K562 (cell line): ENCODE measurements around the gene C1orf167. TPM values are rescaled to one million over a fixed set of nuclear protein-coding genes. Genes with fewer than 3 reads are reported as not detected.

ENCODE experiments used
- ARID1B ChIP-seq: fragments of 450-650 bp; IDR thresholded peaks from 2 replicates; pipeline ENCODE4 v1.6.1; 2016; ENCODE audit warnings: antibody characterized with exemption, mild to moderate bottlenecking, inconsistent platforms
- ASH1L ChIP-seq: fragments of 450-650 bp; IDR thresholded peaks from 2 replicates; pipeline ENCODE4 v1.6.1; 2018; ENCODE audit warnings: borderline replicate concordance, mild to moderate bottlenecking, low read depth; ENCODE audit not compliant: partially characterized antibody
- BMI1 ChIP-seq: fragments of 150-350 bp; IDR thresholded peaks from 2 replicates; pipeline ENCODE4 v1.6.1; 2014; ENCODE audit warnings: low read length
- EWSR1 ChIP-seq: fragments of 450-650 bp; IDR thresholded peaks from 2 replicates; pipeline ENCODE4 v1.6.1; 2018; ENCODE audit warnings: borderline replicate concordance, mild to moderate bottlenecking, low read depth, moderate library complexity; ENCODE audit not compliant: partially characterized antibody
- FOXA3 ChIP-seq, 2 experiments: fragments of 450-650 bp in 1 of 2; sonication (generic) in 1 of 2; formaldehyde crosslinking; IDR thresholded peaks in 1 of 2; conservative IDR thresholded peaks in 1 of 2; 2 replicates each; pipeline versions ENCODE4 v1.4.0 to v1.8.0; 2020 to 2022; ENCODE audit warnings: mild to moderate bottlenecking in 2 of 2, missing genetic modification reagents in 1 of 2
- GTF2F1 ChIP-seq: IDR thresholded peaks from 2 replicates; pipeline ENCODE4 v1.6.1; 2011; ENCODE audit warnings: low read depth, low read length, improper control_type of control experiment
- MAFF ChIP-seq: IDR thresholded peaks from 2 replicates; pipeline ENCODE4 v1.6.1; 2012; ENCODE audit warnings: low read length, improper control_type of control experiment
- MEF2D ChIP-seq: conservative IDR thresholded peaks from 2 replicates; pipeline ENCODE4 v1.6.1; 2016; ENCODE audit warnings: low read depth, missing genetic modification characterization, missing compliant biosample characterization
- MTA3 ChIP-seq: fragments of 450-650 bp; formaldehyde crosslinking; IDR thresholded peaks from 2 replicates; pipeline ENCODE4 v1.6.1; 2017; ENCODE audit warnings: mild to moderate bottlenecking, borderline replicate concordance
- MXI1 ChIP-seq: IDR thresholded peaks from 2 replicates; pipeline ENCODE4 v1.6.1; 2011; ENCODE audit warnings: low read depth, mild to moderate bottlenecking, improper control_type of control experiment, low read length
- NCOR1 ChIP-seq: fragments of 450-650 bp; IDR thresholded peaks from 2 replicates; pipeline ENCODE4 v1.6.1; 2016; ENCODE audit warnings: mild to moderate bottlenecking, moderate library complexity
- PHB ChIP-seq: fragments of 250-450 bp; sonication (Bioruptor Pico); IDR thresholded peaks from 2 replicates; pipeline ENCODE4 v1.5.0; 2021
- PHF8 ChIP-seq: fragments of 200-600 bp; sonication (generic); IDR thresholded peaks from 2 replicates; pipeline ENCODE4 v1.6.1; 2012; ENCODE audit warnings: mixed run types, mild to moderate bottlenecking, inconsistent platforms, low read length, moderate library complexity, borderline replicate concordance
- SETDB1 ChIP-seq: IDR thresholded peaks from one replicate; pipeline ENCODE4 v1.6.1; 2012; ENCODE audit warnings: low read length, control low read depth, inconsistent platforms
- ZNF668 ChIP-seq: fragments of 250-450 bp; sonication (Bioruptor Pico); IDR thresholded peaks from 2 replicates; pipeline ENCODE4 v1.8.0; 2022; ENCODE audit warnings: mild to moderate bottlenecking, inconsistent platforms
- ZNF830 ChIP-seq: fragments of 250-450 bp; sonication (Bioruptor Pico); IDR thresholded peaks from 2 replicates; pipeline ENCODE4 v1.5.0; 2021; ENCODE audit warnings: mild to moderate bottlenecking
- polyA plus RNA-seq, 8 experiments: library from polyadenylated mRNA; depleted of rRNA in 4 of 8; stranded (reverse) in 5 of 8; unstranded in 3 of 8; fragments of >200 nt; fragmentation: Nextera tagmentation in 2 of 8; fragmentation: Illumina TruSeq in 1 of 8; extraction: Ambion mirVana in 2 of 8; extraction: Trizol in 1 of 8; gene quantifications; 2 replicates each; pipeline versions ENCODE4 v1.2.1 to v1.2.3, GENCODE V29; 2011 to 2014; ENCODE audit warnings: inconsistent platforms in 1 of 8, missing spikeins in 1 of 8
- total RNA-seq, 7 experiments: library from RNA; depleted of rRNA in 6 of 7; stranded (reverse); fragments of >200 nt in 6 of 7; fragmentation: Illumina TruSeq in 2 of 7; extraction: Trizol in 2 of 7; gene quantifications; 2 replicates each; pipeline versions ENCODE4 v1.2.1 to v1.2.3, GENCODE V29; 2011 to 2021; ENCODE audit warnings: low replicate concordance in 1 of 7
- TF ChIP-seq, protein P1 (sequence below): fragments of 250-450 bp; sonication (Bioruptor Pico); IDR thresholded peaks from 2 replicates; pipeline ENCODE4 v1.8.0; 2021; ENCODE audit warnings: moderate library complexity, mild to moderate bottlenecking, inconsistent platforms
- TF ChIP-seq, protein P2 (sequence below): fragments of 450-650 bp; IDR thresholded peaks from 2 replicates; pipeline ENCODE4 v1.6.1; 2016; ENCODE audit warnings: antibody characterized with exemption
- TF ChIP-seq, protein P3 (sequence below): fragments of 250-450 bp; sonication (Bioruptor Pico); IDR thresholded peaks from 2 replicates; pipeline ENCODE4 v1.5.0; 2021
- TF ChIP-seq, protein P4 (sequence below): IDR thresholded peaks from 3 replicates; pipeline ENCODE4 v1.6.1; 2011; ENCODE audit warnings: borderline replicate concordance, mild to moderate bottlenecking; ENCODE audit not compliant: insufficient read length, insufficient read depth
- TF ChIP-seq, protein P5 (sequence below): sonication (generic); formaldehyde crosslinking; IDR thresholded peaks from 2 replicates; pipeline ENCODE4 v1.9.0; 2022; ENCODE audit warnings: mild to moderate bottlenecking, missing genetic modification reagents

C1orf167 gene
- total and polyA plus RNA-seq, 9 of the 15 experiments (the other 6 are each of a cell fraction or from before 2014, with no cell fraction given) = 0.22 to 0.86 (median 0.31) TPM; not detected in 2

DNA sequence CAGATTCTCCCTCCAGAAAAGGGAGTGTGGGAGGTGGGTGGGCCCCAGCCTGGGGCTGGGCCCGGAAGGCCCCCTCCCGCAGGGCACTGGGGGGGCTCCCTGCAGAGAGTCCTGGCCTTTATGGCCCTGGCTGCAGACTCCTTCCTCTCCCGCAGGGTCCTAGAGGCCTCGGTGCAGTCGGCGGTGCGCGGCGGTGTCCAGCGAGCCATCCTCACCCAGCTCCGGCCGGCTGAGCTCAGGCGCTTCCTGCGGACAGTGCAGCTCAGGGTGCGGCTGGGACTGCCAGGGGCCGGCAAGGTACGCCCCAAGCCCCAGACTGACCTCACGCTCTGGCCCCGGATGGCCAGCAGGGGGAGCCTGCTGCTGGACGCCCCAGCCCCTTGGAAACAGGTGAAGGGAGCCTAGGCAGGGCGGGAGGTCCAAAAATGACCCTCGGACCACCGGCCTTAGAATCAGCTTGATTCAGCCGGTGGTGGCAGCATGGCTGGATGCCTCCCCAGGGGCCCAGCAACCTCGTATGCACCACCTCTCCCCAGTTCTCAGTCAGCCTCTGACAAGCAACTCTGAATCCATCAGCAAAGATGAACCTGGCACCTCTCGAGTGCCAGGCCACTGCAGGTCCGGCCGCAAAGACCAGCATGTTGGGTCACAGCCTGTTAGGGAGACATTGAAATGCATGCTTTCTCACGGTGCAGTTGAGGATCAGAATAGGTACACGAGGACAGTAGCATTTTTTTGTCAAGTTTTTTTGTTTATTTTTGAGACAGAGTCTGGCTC is 23.2 kb downstream of the C1orf167 start (continued):
- TF ChIP-seq, protein P1, sequence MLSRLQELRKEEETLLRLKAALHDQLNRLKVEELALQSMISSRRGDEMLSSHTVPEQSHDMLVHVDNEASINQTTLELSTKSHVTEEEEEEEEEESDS (CRISPR knock-in tag) = no peak
- no peak for TF ChIP-seq MAFF
- TF ChIP-seq, protein P2, sequence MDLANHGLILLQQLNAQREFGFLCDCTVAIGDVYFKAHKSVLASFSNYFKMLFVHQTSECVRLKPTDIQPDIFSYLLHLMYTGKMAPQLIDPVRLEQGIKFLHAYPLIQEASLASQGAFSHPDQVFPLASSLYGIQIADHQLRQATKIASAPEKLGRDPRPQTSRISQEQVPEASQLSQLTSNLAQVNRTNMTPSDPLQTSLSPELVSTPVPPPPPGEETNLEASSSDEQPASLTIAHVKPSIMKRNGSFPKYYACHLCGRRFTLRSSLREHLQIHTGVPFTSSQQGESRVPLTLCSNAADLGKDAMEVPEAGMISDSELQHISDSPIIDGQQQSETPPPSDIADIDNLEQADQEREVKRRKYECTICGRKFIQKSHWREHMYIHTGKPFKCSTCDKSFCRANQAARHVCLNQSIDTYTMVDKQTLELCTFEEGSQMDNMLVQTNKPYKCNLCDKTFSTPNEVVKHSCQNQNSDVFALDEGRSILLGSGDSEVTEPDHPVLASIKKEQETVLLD = no peak; the same call in 1 of the 2 replicates
- no peak for TF ChIP-seq SETDB1
- TF ChIP-seq GTF2F1 = 0 out of 2 replicates have a peak, but pooled peaks have one; percentile 48
- no peak for TF ChIP-seq EWSR1
- TF ChIP-seq, protein P3, sequence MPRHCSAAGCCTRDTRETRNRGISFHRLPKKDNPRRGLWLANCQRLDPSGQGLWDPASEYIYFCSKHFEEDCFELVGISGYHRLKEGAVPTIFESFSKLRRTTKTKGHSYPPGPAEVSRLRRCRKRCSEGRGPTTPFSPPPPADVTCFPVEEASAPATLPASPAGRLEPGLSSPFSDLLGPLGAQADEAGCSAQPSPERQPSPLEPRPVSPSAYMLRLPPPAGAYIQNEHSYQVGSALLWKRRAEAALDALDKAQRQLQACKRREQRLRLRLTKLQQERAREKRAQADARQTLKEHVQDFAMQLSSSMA (CRISPR knock-in tag) = 0 out of 2 replicates have a peak, but pooled peaks have one; percentile 29
- TF ChIP-seq ZNF668 (CRISPR knock-in tag) = no peak
- peak; percentile 87; the same call in 1 of the 2 replicates for TF ChIP-seq MTA3
- TF ChIP-seq FOXA3 (CRISPR knock-in tag; conservative IDR thresholded peaks at IDR 0.05 in 1 of 2, IDR thresholded peaks at IDR 0.05 in 1 of 2) = 0 out of 4 replicates have a peak, but pooled peaks of 1 of the 2 experiments have one; percentile 69
- peak; percentile 49; the same call in 1 of the 2 replicates for TF ChIP-seq ARID1B
- peak; percentile 53; the same call in 1 of the 2 replicates for TF ChIP-seq NCOR1
- TF ChIP-seq PHB (CRISPR knock-in tag) = peak; percentile 24
- no peak for TF ChIP-seq BMI1
- no peak for TF ChIP-seq MEF2D (tag)
- TF ChIP-seq, protein P4, sequence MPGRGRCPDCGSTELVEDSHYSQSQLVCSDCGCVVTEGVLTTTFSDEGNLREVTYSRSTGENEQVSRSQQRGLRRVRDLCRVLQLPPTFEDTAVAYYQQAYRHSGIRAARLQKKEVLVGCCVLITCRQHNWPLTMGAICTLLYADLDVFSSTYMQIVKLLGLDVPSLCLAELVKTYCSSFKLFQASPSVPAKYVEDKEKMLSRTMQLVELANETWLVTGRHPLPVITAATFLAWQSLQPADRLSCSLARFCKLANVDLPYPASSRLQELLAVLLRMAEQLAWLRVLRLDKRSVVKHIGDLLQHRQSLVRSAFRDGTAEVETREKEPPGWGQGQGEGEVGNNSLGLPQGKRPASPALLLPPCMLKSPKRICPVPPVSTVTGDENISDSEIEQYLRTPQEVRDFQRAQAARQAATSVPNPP = no peak
- TF ChIP-seq, protein P5, sequence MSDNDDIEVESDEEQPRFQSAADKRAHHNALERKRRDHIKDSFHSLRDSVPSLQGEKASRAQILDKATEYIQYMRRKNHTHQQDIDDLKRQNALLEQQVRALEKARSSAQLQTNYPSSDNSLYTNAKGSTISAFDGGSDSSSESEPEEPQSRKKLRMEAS (CRISPR knock-in tag) = peak; percentile 44
- no peak for TF ChIP-seq PHF8
- TF ChIP-seq ZNF830 (CRISPR knock-in tag) = peak; percentile 89
- TF ChIP-seq ASH1L = no peak
- no peak for TF ChIP-seq MXI1
